ENCODE results near the gene RASSF7.

DNA sequence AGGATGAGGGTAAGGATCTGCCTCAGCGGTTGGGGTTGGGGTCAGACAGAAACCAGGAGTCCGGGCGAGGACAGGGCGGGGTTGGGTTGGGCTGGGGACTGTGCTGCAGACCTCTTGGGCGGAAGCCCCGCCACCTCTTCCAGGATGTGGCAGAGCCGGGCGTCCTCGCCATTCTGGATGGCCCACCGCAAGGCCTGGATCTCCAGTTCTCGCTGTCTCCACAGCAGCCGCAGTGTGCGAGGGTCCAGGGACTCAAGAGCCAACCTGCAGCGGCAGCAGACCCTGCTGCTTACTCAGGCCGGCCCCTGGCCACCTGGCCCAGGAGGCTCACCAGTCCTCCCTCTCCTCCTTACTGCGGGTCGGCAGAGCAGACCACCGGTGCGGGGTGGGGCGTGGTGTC, 2.3 kb upstream of the RASSF7 start:
- TF ChIP-seq, protein P1, sequence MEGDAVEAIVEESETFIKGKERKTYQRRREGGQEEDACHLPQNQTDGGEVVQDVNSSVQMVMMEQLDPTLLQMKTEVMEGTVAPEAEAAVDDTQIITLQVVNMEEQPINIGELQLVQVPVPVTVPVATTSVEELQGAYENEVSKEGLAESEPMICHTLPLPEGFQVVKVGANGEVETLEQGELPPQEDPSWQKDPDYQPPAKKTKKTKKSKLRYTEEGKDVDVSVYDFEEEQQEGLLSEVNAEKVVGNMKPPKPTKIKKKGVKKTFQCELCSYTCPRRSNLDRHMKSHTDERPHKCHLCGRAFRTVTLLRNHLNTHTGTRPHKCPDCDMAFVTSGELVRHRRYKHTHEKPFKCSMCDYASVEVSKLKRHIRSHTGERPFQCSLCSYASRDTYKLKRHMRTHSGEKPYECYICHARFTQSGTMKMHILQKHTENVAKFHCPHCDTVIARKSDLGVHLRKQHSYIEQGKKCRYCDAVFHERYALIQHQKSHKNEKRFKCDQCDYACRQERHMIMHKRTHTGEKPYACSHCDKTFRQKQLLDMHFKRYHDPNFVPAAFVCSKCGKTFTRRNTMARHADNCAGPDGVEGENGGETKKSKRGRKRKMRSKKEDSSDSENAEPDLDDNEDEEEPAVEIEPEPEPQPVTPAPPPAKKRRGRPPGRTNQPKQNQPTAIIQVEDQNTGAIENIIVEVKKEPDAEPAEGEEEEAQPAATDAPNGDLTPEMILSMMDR (IDR thresholded peaks at IDR 0.05), result no peak
- no peak for TF ChIP-seq POLR2A (IDR thresholded peaks at IDR 0.05)
